HG03280 (cell line): ENCODE measurements around the gene TRAM2.

Source experiments
- ATAC-seq: cut with Tn5 transposase; IDR thresholded peaks from one replicate; pipeline ENCODE4 v1.9.1; 2021; ENCODE audit warnings: mild to moderate bottlenecking, moderate library complexity; ENCODE audit not compliant: unreplicated experiment

The TRAM2 gene

GRCh38 chr6:52548353-52548713 lies 28.5 kb downstream of the TRAM2 start:
- no peak for ATAC-seq

GRCh38 chr6:52547647-52548352 lies 29.1 kb downstream of the TRAM2 start:
- no peak for ATAC-seq

GRCh38 chr6:52546678-52547077 lies 30.2 kb downstream of the TRAM2 start:
- ATAC-seq: peak; percentile 90

GRCh38 chr6:52546192-52546591 lies 30.7 kb downstream of the TRAM2 start:
- peak; percentile 32 for ATAC-seq

GRCh38 chr6:52545406-52546119 lies 31.3 kb downstream of the TRAM2 start:
- peak; percentile 6 for ATAC-seq

GRCh38 chr6:52544602-52545405 lies 32.1 kb downstream of the TRAM2 start:
- ATAC-seq: no peak

GRCh38 chr6:52543729-52544601 lies 32.9 kb downstream of the TRAM2 start:
- ATAC-seq: no peak

- no peak for ATAC-seq
Observed at GRCh38 chr6:52543262-52543661, 33.6 kb downstream of the TRAM2 start.

- no peak for ATAC-seq
Observed at GRCh38 chr6:52541135-52541534, 35.7 kb downstream of the TRAM2 start.

GRCh38 chr6:52540286-52540902 lies 36.5 kb downstream of the TRAM2 start:
- ATAC-seq: no peak

GRCh38 chr6:52539607-52540006 lies 37.3 kb downstream of the TRAM2 start:
- ATAC-seq: no peak

GRCh38 chr6:52538901-52539354 lies 37.9 kb downstream of the TRAM2 start:
- no peak for ATAC-seq

- no peak for ATAC-seq
Observed at GRCh38 chr6:52538252-52538900, 38.5 kb downstream of the TRAM2 start.

- ATAC-seq: peak; percentile 38
Observed at GRCh38 chr6:52537001-52537753, 39.7 kb downstream of the TRAM2 start.

- ATAC-seq: peak; percentile 62
Observed at GRCh38 chr6:52536424-52536916, 40.4 kb downstream of the TRAM2 start.

GRCh38 chr6:52535711-52536423 lies 41.0 kb downstream of the TRAM2 start:
- peak; percentile 13 for ATAC-seq

GRCh38 chr6:52534966-52535390 lies 41.9 kb downstream of the TRAM2 start:
- no peak for ATAC-seq

- no peak for ATAC-seq
Observed at GRCh38 chr6:52534363-52534762, 42.5 kb downstream of the TRAM2 start.
